GM19035 (cell line): Measurements from ENCODE around the gene EFHB.
"Not testable (repeated sequence)": the region's sequence is repeated elsewhere in the genome, so short reads cannot be mapped to it uniquely, and the experiment has no call there.

Experiments used
- ATAC-seq: cut with Tn5 transposase; IDR thresholded peaks from one replicate; pipeline ENCODE4 v1.9.1; 2021; ENCODE audit not compliant: unreplicated experiment

Gene EFHB

GRCh38 chr3:19934098-19934566 is at the start of gene EFHB:
Gene EFHB, minus strand, starts transcription at chr3:19934217. Its CDS starts 199 bp downstream, at chr3:19934018.
- ATAC-seq = no peak

GRCh38 chr3:19972054-19972453 is 38.0 kb upstream of the EFHB start:
- ATAC-seq = no peak

- ATAC-seq = no peak
These were observed 36.3 kb upstream of the EFHB start for GRCh38 chr3:19970327-19970726.

- no peak for ATAC-seq
These were observed 33.8 kb upstream of the EFHB start for GRCh38 chr3:19967812-19968211.

GRCh38 chr3:19967208-19967607 is 33.2 kb upstream of the EFHB start:
- ATAC-seq = no peak

- no peak for ATAC-seq
These were observed 27.9 kb upstream of the EFHB start for GRCh38 chr3:19961960-19962359.

- no peak for ATAC-seq
These were observed 26.7 kb upstream of the EFHB start for GRCh38 chr3:19960696-19961095.

- ATAC-seq = no peak
These were observed 25.5 kb upstream of the EFHB start for GRCh38 chr3:19959505-19959904.

GRCh38 chr3:19957354-19957753 is 23.3 kb upstream of the EFHB start:
- ATAC-seq = not testable (repeated sequence)

- no peak for ATAC-seq
These were observed 20.7 kb upstream of the EFHB start for GRCh38 chr3:19954676-19955075.

- ATAC-seq = no peak
These were observed 16.3 kb upstream of the EFHB start for GRCh38 chr3:19950316-19950715.

GRCh38 chr3:19948226-19948591 is 14.2 kb upstream of the EFHB start:
- ATAC-seq = no peak

GRCh38 chr3:19947549-19948225 is 13.7 kb upstream of the EFHB start:
- peak; percentile 26 for ATAC-seq

GRCh38 chr3:19946832-19947548 is 13.0 kb upstream of the EFHB start, which contains the start of gene RAB5A:
Gene RAB5A, plus strand, starts transcription at chr3:19947097. Its CDS starts 3,802 bp downstream, at chr3:19950899.
- peak; percentile 95 for ATAC-seq

GRCh38 chr3:19945969-19946831 is 12.2 kb upstream of the EFHB start:
- ATAC-seq = peak; percentile 6

- ATAC-seq = no peak
These were observed 11.5 kb upstream of the EFHB start for GRCh38 chr3:19945534-19945933.

GRCh38 chr3:19940643-19941042 is 6.6 kb upstream of the EFHB start:
- no peak for ATAC-seq

GRCh38 chr3:19938295-19938627 is 4.2 kb upstream of the EFHB start:
- no peak for ATAC-seq

- ATAC-seq = no peak
These were observed 3.7 kb upstream of the EFHB start for GRCh38 chr3:19937459-19938294.

- ATAC-seq = no peak
These were observed 1.6 kb downstream of the EFHB start for GRCh38 chr3:19932422-19932821.

- ATAC-seq = peak; percentile 50
These were observed 2.2 kb downstream of the EFHB start for GRCh38 chr3:19931767-19932188.
